ENCODE data around the gene PPIP5K2.

DNA sequence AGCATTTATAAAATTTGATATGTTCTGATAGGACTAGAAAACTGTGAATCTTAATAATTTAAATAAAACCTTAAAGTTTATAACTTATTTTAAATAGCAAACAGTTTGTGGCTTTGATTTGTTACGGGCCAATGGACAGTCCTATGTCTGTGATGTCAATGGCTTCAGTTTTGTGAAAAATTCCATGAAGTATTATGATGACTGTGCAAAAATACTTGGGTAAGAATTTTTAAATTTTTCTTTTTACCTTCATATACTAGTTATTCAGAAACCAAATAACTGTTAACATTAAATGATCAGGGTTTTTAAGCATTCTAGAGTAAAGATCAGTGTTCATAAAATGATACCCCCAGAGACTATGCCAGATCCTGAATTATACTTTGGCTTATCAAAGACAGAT lies 31.1 kb downstream of the PPIP5K2 start:
- no peak for TF ChIP-seq POLR2A (IDR thresholded peaks at IDR 0.05; ENCODE audit: low read depth, low read length)
- TF ChIP-seq POLR2AphosphoS5 (IDR thresholded peaks at IDR 0.05; ENCODE audit: low read depth, low read length): no peak
- TF ChIP-seq TAF1 (IDR thresholded peaks at IDR 0.05; ENCODE audit: borderline replicate concordance, low read depth, low read length): no peak
